ENCODE measurements around the gene SIPA1L3.

SIPA1L3 gene

GRCh38 chr19:37950471-37951175, 43.6 kb downstream of the SIPA1L3 start:
- peaks cover 23% of the 10 kb centered on the region for H3K4me1 Mint-ChIP-seq (ENCODE audit: low read depth)
- H3K4me3 Mint-ChIP-seq: no peak overlapping the region

DNA sequence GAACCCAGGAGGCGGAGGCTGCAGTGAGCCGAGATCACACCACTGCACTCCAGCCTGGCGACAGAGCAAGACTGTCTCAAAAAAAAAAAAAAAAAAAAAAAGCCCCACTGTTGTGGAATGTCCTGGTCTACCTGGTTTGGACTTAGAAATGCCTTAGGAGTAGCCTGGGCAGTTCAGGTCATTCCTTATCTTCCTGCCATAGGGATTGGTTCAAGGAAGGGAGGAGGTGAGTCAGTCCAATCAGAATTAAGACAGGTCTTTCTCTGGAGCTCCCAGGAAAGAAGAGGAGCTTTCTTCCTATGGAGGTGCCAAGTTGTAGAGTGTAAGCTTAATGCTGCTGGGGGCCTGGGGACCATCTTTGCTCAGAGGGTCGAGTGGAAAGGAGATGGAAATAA, 44.8 kb downstream of the SIPA1L3 start:
- Mint-ChIP-seq H3K27ac (no peak overlapping the region), H3K27me3 (no peaks in the 10 kb centered on the region), H3K4me3 (no peak overlapping the region), H3K36me3 (ENCODE audit: low read depth) (peaks cover 13% of the 10 kb centered on the region), H3K4me1 (ENCODE audit: low read depth) (peaks cover 28% of the 10 kb centered on the region), H3K9me3 (peaks cover 8% of the 10 kb centered on the region)

More at GRCh38 chr19:37950471-37951175, 43.6 kb downstream of the SIPA1L3 start:
- peaks cover 2% of the 10 kb centered on the region for H3K9me3 Mint-ChIP-seq
- H3K36me3 Mint-ChIP-seq (ENCODE audit: low read depth): peaks cover 8% of the 10 kb centered on the region
- peak overlapping the region; percentile 68 for H3K27ac Mint-ChIP-seq
- H3K27me3 Mint-ChIP-seq: no peaks in the 10 kb centered on the region

GRCh38 chr19:37953171-37953917, 46.3 kb downstream of the SIPA1L3 start:
- Mint-ChIP-seq H3K27me3 (no peaks in the 10 kb centered on the region), H3K4me3 (no peak overlapping the region), H3K9me3 (peaks cover 8% of the 10 kb centered on the region), H3K27ac (peak overlapping the region; percentile 16), H3K36me3 (ENCODE audit: low read depth) (peaks cover 15% of the 10 kb centered on the region), H3K4me1 (ENCODE audit: low read depth) (peaks cover 32% of the 10 kb centered on the region)

GRCh38 chr19:37953918-37954303, 46.9 kb downstream of the SIPA1L3 start:
- H3K36me3 Mint-ChIP-seq (ENCODE audit: low read depth): peaks cover 19% of the 10 kb centered on the region
- H3K27me3 Mint-ChIP-seq: no peaks in the 10 kb centered on the region
- H3K4me1 Mint-ChIP-seq (ENCODE audit: low read depth): peaks cover 28% of the 10 kb centered on the region
- H3K9me3 Mint-ChIP-seq: peaks cover 8% of the 10 kb centered on the region
- H3K27ac Mint-ChIP-seq: peak overlapping the region; percentile 16
- H3K4me3 Mint-ChIP-seq: no peak overlapping the region

DNA sequence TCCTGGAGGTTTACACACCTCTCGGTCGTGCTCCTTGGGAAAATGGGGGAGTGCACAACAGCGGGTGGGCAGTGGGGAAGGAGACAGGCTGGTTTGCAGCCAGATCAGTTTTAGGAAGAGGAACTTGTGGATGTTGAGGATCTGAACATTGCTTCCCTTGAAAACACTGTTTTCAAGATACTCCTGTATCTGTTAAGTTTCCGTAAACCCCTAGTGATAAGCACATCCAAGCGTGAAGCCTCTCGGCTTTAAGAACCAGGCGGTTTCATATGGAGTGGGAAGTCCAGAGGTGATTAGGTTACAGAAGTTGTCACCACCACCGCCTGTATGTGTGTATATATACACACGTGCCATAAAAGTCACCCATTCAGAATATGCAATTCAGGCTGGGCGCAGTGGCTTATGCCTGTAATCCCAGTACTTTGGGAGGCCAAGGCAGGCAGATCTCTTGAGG, 47.4 kb downstream of the SIPA1L3 start:
- H3K27ac Mint-ChIP-seq: no peak overlapping the region
- no peak overlapping the region for H3K4me3 Mint-ChIP-seq
- peaks cover 8% of the 10 kb centered on the region for H3K9me3 Mint-ChIP-seq
- peaks cover 19% of the 10 kb centered on the region for H3K36me3 Mint-ChIP-seq (ENCODE audit: low read depth)
- no peaks in the 10 kb centered on the region for H3K27me3 Mint-ChIP-seq
- H3K4me1 Mint-ChIP-seq (ENCODE audit: low read depth): peaks cover 28% of the 10 kb centered on the region

DNA sequence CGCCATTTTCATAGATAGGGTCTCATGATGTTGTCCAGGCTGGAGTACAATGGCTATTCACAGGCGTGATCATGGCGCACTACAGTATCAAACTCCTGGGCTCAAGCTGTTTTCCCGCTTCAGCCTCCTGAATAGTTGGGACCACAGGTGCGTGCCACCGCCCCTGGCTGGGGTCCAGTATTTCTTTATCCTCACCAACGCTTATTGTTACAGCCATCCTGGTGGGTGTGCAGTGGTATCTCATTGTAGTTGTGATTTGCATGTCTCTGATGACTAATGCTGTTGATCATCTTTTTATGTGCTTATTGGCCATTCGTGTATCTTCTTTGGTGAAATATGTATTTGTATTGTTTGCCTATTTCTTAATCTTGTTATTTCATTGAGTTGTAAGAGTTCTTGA, 49.0 kb downstream of the SIPA1L3 start:
- Mint-ChIP-seq H3K27me3 (no peaks in the 10 kb centered on the region), H3K27ac (no peak overlapping the region), H3K4me1 (ENCODE audit: low read depth) (peaks cover 22% of the 10 kb centered on the region), H3K4me3 (no peak overlapping the region), H3K36me3 (ENCODE audit: low read depth) (peaks cover 18% of the 10 kb centered on the region), H3K9me3 (peaks cover 8% of the 10 kb centered on the region)

- Mint-ChIP-seq H3K9me3 (peaks cover 8% of the 10 kb centered on the region), H3K27ac (no peak overlapping the region), H3K27me3 (no peaks in the 10 kb centered on the region), H3K4me3 (no peak overlapping the region), H3K36me3 (ENCODE audit: low read depth) (peaks cover 21% of the 10 kb centered on the region), H3K4me1 (ENCODE audit: low read depth) (peaks cover 17% of the 10 kb centered on the region)
These were observed 50.2 kb downstream of the SIPA1L3 start for GRCh38 chr19:37957176-37957575.

GRCh38 chr19:37959665-37960114, 52.7 kb downstream of the SIPA1L3 start:
- Mint-ChIP-seq H3K4me1 (ENCODE audit: low read depth) (peaks cover 15% of the 10 kb centered on the region), H3K27me3 (no peaks in the 10 kb centered on the region), H3K9me3 (peaks cover 8% of the 10 kb centered on the region), H3K36me3 (ENCODE audit: low read depth) (peaks cover 21% of the 10 kb centered on the region), H3K27ac (no peak overlapping the region), H3K4me3 (peak overlapping the region; percentile 9)

DNA sequence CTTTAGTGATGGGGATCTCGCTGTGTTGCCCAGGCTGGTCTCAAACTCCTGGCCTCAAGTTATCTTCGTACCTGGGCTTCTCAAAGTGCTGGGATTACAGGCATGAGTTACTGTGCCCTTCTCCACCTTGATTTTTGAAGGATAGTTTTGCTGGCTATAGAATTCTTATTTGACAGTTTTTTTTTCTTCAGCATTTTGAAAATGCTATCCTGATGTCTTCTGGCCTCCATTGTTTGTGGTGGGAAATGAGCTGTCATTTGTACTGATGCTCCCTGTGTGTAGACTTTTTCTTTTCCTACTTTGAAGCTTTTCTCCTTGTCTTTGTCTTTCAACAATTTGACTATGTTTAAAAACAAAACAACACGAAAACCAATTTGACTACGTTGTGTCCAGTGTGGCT, 54.2 kb downstream of the SIPA1L3 start:
- Mint-ChIP-seq H3K27ac (peak overlapping the region; percentile 16), H3K27me3 (no peaks in the 10 kb centered on the region), H3K4me3 (no peak overlapping the region), H3K4me1 (ENCODE audit: low read depth) (peaks cover 12% of the 10 kb centered on the region), H3K36me3 (ENCODE audit: low read depth) (peaks cover 13% of the 10 kb centered on the region), H3K9me3 (peaks cover under 1% of the 10 kb centered on the region)

DNA sequence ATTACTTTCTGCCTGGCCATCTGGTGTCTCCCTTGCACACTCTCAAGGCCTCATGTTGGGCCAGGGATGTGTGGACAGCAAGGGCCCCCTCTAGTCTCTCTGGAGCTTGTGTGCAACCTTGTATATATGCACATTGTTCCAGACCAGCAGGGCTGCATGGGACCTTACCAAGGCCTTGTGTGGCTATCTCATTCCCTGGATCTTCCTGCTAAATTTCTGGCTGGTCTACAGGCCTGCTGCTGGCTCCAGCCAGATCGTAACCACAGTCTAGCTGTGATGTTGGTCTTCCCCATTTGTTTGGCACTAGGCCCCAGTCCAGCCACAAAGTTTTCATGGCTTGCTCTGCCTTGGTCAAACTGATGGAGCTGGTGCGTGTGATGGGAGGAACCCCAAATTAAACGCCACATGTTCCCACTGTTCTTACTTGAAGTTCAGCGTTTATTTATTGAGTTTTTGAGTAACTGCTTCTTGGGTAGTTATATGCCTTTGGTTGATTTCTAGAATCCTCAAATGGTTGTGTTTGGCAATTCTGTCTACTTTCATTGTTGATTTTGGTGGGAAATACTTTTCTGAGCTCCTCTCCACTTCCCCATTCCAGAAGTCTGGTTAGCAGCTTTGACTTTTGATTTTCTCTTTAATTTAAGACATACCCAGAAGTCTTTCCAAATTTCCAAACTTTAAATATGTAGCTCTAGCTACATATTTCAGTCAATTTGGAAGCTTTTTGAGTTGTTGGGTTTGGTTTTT, 56.4 kb downstream of the SIPA1L3 start:
- H3K27ac Mint-ChIP-seq: no peak overlapping the region
- H3K4me3 Mint-ChIP-seq: no peak overlapping the region
- peaks cover 11% of the 10 kb centered on the region for H3K36me3 Mint-ChIP-seq (ENCODE audit: low read depth)
- peaks cover 6% of the 10 kb centered on the region for H3K4me1 Mint-ChIP-seq (ENCODE audit: low read depth)
- H3K9me3 Mint-ChIP-seq: no peaks in the 10 kb centered on the region
- no peaks in the 10 kb centered on the region for H3K27me3 Mint-ChIP-seq

DNA sequence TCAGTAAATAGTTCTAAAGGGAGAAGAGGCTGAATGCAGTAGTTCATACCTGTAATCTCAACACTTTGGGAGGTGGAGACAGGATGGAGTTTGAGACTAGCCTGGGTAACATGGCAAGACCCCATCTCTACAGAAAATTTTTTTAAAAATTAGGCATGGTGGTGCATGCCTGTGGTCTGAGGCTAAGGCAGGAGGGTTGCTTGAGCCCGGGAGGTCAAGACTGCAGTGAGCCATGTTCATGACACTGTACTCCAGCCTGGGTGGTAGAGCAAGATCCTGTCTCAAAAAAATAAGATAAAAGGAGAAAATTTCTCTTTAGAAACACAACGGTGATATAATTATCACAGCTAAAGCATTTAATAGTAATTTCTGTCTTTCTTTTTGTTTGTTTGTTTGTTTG, 57.1 kb downstream of the SIPA1L3 start:
- H3K36me3 Mint-ChIP-seq (ENCODE audit: low read depth): peaks cover 7% of the 10 kb centered on the region
- no peak overlapping the region for H3K27ac Mint-ChIP-seq
- H3K9me3 Mint-ChIP-seq: no peaks in the 10 kb centered on the region
- H3K4me1 Mint-ChIP-seq (ENCODE audit: low read depth): peaks cover 6% of the 10 kb centered on the region
- no peak overlapping the region for H3K4me3 Mint-ChIP-seq
- H3K27me3 Mint-ChIP-seq: no peaks in the 10 kb centered on the region

DNA sequence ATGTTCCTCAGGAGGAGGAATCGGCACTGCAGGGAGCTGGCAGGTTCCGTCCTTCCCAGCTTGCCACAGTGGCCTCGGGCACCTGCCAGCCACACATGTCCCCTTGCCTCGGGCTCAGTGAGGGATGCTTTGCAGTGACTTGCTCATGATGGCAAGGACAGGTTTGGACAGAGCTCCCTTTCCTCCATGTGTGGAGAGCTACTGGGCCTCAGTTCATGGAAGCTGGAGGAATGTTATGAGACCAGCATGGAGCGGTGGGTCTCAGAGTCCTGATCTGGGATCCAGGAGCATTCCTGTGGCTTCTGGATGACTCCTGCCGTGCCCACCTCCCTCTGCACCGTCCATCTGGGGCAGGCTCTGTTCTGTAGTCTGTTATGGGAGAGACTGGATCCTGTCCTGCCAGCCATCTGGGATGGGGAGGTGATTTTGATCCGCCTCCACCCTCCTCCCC, 59.2 kb downstream of the SIPA1L3 start:
- Mint-ChIP-seq H3K9me3 (peaks cover 6% of the 10 kb centered on the region), H3K4me3 (no peak overlapping the region), H3K27me3 (no peaks in the 10 kb centered on the region), H3K36me3 (ENCODE audit: low read depth) (peaks cover 11% of the 10 kb centered on the region), H3K4me1 (ENCODE audit: low read depth) (peaks cover 8% of the 10 kb centered on the region), H3K27ac (peak overlapping the region; percentile 19)

- H3K4me1 Mint-ChIP-seq (ENCODE audit: low read depth): peaks cover 10% of the 10 kb centered on the region
- H3K27me3 Mint-ChIP-seq: no peaks in the 10 kb centered on the region
- H3K4me3 Mint-ChIP-seq: no peak overlapping the region
- peaks cover 11% of the 10 kb centered on the region for H3K36me3 Mint-ChIP-seq (ENCODE audit: low read depth)
- peak overlapping the region; percentile 19 for H3K27ac Mint-ChIP-seq
- H3K9me3 Mint-ChIP-seq: peaks cover 9% of the 10 kb centered on the region
These were observed 59.7 kb downstream of the SIPA1L3 start for GRCh38 chr19:37966662-37967231.

DNA sequence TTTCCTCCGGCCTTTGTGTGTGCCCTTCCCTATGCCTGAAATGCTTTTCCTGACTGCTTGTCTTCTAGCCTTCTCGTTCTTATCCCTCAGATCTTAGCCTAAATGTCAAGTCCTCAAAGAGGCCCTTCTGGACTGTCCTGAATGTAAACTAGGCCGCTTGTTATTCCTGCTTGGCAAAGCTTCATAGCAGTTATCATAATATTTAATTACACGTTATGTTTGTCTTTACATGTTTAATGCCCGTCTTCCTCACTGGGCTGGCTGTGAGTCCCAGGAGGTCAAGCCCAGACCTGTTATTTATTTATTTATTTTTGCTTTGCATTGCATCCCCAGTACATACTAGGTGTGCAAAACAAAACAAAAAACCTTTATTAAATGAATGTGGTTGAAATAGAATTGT, 62.7 kb downstream of the SIPA1L3 start:
- peaks cover 21% of the 10 kb centered on the region for H3K36me3 Mint-ChIP-seq (ENCODE audit: low read depth)
- H3K27ac Mint-ChIP-seq: no peak overlapping the region
- peaks cover 14% of the 10 kb centered on the region for H3K9me3 Mint-ChIP-seq
- no peak overlapping the region for H3K4me3 Mint-ChIP-seq
- no peaks in the 10 kb centered on the region for H3K27me3 Mint-ChIP-seq
- peaks cover 11% of the 10 kb centered on the region for H3K4me1 Mint-ChIP-seq (ENCODE audit: low read depth)

Data from stimulated activated naive CD8-positive, alpha-beta T cell treated with anti-CD3 and anti-CD28 coated beads, Interleukin-15, Interleukin-2, amounts not matched to agents 100 ng/mL and 50 ng/mL, for 24 hours (primary cell).